Smooth muscle cell of the pulmonary artery (primary cell): ENCODE results near the gene ANKRD29. TPM values are rescaled to one million over a fixed set of nuclear protein-coding genes. Genes with fewer than 3 reads are reported as not detected.

Source experiments
- total RNA-seq: library from RNA; depleted of rRNA; stranded (reverse); fragments of >200 nt; gene quantifications from 2 replicates; pipeline ENCODE4 v1.2.3, GENCODE V29; 2014

ANKRD29 gene
- total RNA-seq: 2.0 and 8.3 TPM in 2 replicates

DNA sequence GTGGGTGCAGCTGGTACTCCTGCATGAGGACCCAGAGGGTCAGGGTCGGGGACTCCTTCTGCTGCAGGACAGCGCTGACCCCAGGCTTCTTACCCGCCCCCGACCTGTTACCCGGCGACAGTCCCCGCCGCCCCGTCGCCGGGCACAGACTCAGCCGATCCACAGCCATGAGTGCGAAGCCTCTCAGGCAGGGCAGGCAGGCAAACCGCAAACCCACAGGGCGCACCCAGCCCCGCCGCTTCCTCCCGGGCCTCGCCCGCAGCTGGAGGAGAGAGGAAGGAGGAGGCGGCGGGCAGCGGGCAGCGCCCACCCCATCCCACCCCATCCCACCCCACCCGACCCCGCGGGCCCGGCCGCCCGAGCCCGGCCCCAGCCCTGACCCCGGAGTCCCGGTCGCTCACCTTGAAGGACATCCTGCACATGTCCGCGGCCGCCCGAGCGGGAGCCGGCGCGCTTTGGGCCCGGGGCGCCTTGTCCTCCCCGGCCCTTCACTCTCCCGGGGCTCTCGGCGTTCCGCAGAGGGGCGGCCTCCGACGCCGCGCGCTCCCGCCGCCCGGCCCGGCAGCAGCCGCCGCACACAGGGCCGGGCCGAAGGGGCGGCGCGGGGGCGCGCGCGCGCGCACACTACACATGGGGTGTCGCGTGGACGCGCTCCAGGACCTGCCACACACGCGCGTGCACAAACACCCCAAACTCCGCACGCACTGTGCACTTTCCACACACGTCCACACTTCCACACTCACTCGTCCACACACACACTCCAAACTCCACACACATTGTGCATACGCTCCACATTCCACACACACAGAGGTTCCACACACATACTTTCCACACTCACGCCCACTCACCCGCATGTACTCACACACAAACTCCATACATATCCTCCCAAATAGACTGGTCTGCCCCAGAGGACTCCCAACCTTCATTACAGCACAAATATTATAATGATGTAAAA, at the start of gene ANKRD29:
Gene ANKRD29 (minus strand): TSS at position 603 of the 955 bp plus-strand sequence. CDS start 181 bp downstream, at position 422.

DNA sequence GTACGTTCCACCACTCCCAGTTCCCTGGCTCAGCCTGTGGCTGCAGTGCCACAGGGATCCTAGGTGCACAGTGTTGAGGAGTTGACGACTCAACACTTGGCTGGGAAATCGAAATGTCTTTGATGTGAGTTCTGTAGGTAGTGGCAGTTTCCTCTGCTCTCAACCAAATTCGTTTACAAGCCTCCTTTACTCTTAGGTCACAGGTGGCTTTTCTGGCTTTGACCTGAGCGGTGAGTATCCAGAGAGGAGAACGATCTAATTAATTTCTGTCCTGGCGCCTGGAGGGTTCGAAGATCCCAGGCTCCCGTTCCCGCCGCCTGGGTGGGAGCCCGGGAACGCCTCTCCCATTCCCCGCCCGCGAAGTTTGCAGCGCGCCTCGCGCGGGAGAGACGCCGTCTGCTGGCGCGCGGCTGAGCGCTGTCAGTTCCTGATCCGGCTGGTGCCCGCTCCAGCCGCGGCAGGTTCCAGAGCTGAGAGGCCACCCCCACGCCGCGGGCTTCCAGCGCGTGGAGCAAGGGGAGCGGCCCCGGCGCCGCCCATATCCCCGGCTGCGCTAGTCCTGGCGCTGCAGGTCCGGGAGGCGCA, 26.4 kb upstream of the ANKRD29 start, which contains the start of gene LAMA3:
Gene LAMA3 (plus strand): TSS at position 423 of the 585 bp plus-strand sequence. CDS start 231 bp downstream, outside the sequence.

GRCh38 chr18:23586249-23587196, 76.2 kb downstream of the ANKRD29 start, which contains the start of gene NPC1:
Gene NPC1 (minus strand): TSS chr18:23586506. CDS start chr18:23586343, 163 bp downstream.

Other genes with a start within 250 kb of the ANKRD29 start
- gene RIOK3, start 209.6 kb downstream of the ANKRD29 start, total RNA-seq: 74.8 and 89.1 TPM in 2 replicates
- gene RMC1, start 159.4 kb downstream of the ANKRD29 start, total RNA-seq: 27.7 and 28.4 TPM in 2 replicates
- gene NPC1, start 76.4 kb downstream of the ANKRD29 start, total RNA-seq: 99.1 and 254 TPM in 2 replicates
- 3.8 and 8.3 TPM in 2 replicates for gene LAMA3, start 26.5 kb upstream of the ANKRD29 start, total RNA-seq